IMR-90 (cell line): ENCODE data around the gene GNAO1. TPM values are rescaled to one million over a fixed set of nuclear protein-coding genes. Genes with fewer than 3 reads are reported as not detected.

Experiments used
- ATAC-seq: fragments of 200-7000 bp; cut with Tn5 transposase; 2 replicates; pipeline ENCODE4 v1.9.1; 2020; ENCODE audit warnings: low read depth, mild to moderate bottlenecking, moderate library complexity
- BruUV-seq: library from RNA; stranded (reverse); fragments of 400-500 nt; replicated peaks from 2 replicates; lab custom pipeline; 2021; lab: Mats Ljungman, UMichigan
- CTCF ChIA-PET: fragments of 300-600 bp; formaldehyde crosslinking; extraction: SDS; loops from one replicate; lab custom pipeline; 2021; ENCODE audit warnings: antibody characterized with exemption; lab: Yijun Ruan, JAX
- POLR2A ChIA-PET: fragments of 300-600 bp; sonication (Branson Sonifier 250); formaldehyde crosslinking; loops from one replicate; lab custom pipeline; 2022; ENCODE audit warnings: antibody characterized with exemption; ENCODE audit not compliant: unreplicated experiment; lab: Charles Lee
- DNase-seq: peaks from one replicate; pipeline ENCODE4 v3.0.0; 2013
- H2AFZ ChIP-seq: replicated peaks from 2 replicates; pipeline ENCODE3; 2013; ENCODE audit warnings: low read length, mild to moderate bottlenecking; ENCODE audit not compliant: poor library complexity
- H2AK5ac ChIP-seq: 2 replicates; pipeline ENCODE4 v1.6.1; 2013; ENCODE audit warnings: low read depth, low read length, inconsistent platforms
- H2AK9ac ChIP-seq: replicated peaks from 2 replicates; pipeline ENCODE3; 2013; ENCODE audit warnings: mild to moderate bottlenecking, low read depth, low read length, moderate library complexity; ENCODE audit not compliant: poor library complexity
- H2BK120ac ChIP-seq: 2 replicates; pipeline ENCODE4 v1.6.1; 2013; ENCODE audit warnings: low read depth, low read length, inconsistent platforms
- H2BK15ac ChIP-seq: 3 replicates; pipeline ENCODE4 v1.6.1; 2013; ENCODE audit warnings: low read depth, low read length, inconsistent platforms
- H2BK20ac ChIP-seq: 2 replicates; pipeline ENCODE4 v1.6.1; 2013; ENCODE audit warnings: low read depth, mild to moderate bottlenecking, inconsistent platforms, low read length, moderate library complexity
- H2BK5ac ChIP-seq: 2 replicates; pipeline ENCODE4 v1.6.1; 2013; ENCODE audit warnings: mild to moderate bottlenecking, low read depth, low read length, inconsistent platforms; ENCODE audit not compliant: poor library complexity, severe bottlenecking
- H3K14ac ChIP-seq: replicated peaks from 2 replicates; pipeline ENCODE4 v1.6.1; 2013; ENCODE audit warnings: low read depth, low read length, inconsistent platforms
- H3K18ac ChIP-seq: 2 replicates; pipeline ENCODE4 v1.6.1; 2013; ENCODE audit warnings: low read depth, low read length, control low read depth
- H3K23ac ChIP-seq: 2 replicates; pipeline ENCODE4 v1.6.1; 2013; ENCODE audit warnings: low read depth, low read length, inconsistent platforms
- H3K27ac ChIP-seq: 2 replicates; pipeline ENCODE4 v1.5.1; 2013; ENCODE audit warnings: mild to moderate bottlenecking, control low read depth, low read length; ENCODE audit not compliant: insufficient read depth
- H3K27me3 ChIP-seq: 2 replicates; pipeline ENCODE4 v1.6.1; 2013; ENCODE audit warnings: low read length; ENCODE audit not compliant: control insufficient read depth, insufficient read depth
- H3K36me3 ChIP-seq: 2 replicates; pipeline ENCODE4 v1.6.1; 2013; ENCODE audit warnings: low read length, mixed read lengths; ENCODE audit not compliant: control insufficient read depth, insufficient read depth
- H3K4ac ChIP-seq: 2 replicates; pipeline ENCODE4 v1.6.1; 2013; ENCODE audit warnings: low read depth, low read length, inconsistent platforms
- H3K4me1 ChIP-seq: 2 replicates; pipeline ENCODE4 v1.6.1; 2013; ENCODE audit warnings: low read length, mixed read lengths; ENCODE audit not compliant: control insufficient read depth, insufficient read depth
- H3K4me2 ChIP-seq: 2 replicates; pipeline ENCODE4 v1.6.1; 2013; ENCODE audit warnings: low read depth, mild to moderate bottlenecking, control low read depth, low read length, moderate library complexity
- H3K4me3 ChIP-seq: 2 replicates; pipeline ENCODE4 v1.5.1; 2013; ENCODE audit warnings: low read depth, mild to moderate bottlenecking, control low read depth, low read length, moderate library complexity; ENCODE audit not compliant: insufficient read depth
- H3K56ac ChIP-seq: 2 replicates; pipeline ENCODE4 v1.6.1; 2013; ENCODE audit warnings: low read length, inconsistent platforms; ENCODE audit not compliant: insufficient read depth; ENCODE audit errors: extremely low read depth
- H3K79me1 ChIP-seq, 2 experiments: 2 replicates each; pipeline ENCODE4 v1.6.1; 2013; ENCODE audit warnings: low read length in 2 of 2, inconsistent platforms in 1 of 2, low read depth in 1 of 2
- H3K9ac ChIP-seq: 2 replicates; pipeline ENCODE4 v1.6.1; 2013; ENCODE audit warnings: low read depth, low read length, control low read depth
- H3K9me1 ChIP-seq: 2 replicates; pipeline ENCODE4 v1.6.1; 2013; ENCODE audit warnings: low read length, inconsistent platforms; ENCODE audit not compliant: insufficient read depth
- H3K9me3 ChIP-seq: 2 replicates; pipeline ENCODE4 v1.6.1; 2013; ENCODE audit warnings: low read length; ENCODE audit not compliant: control insufficient read depth, insufficient read depth
- H4K20me1 ChIP-seq: 2 replicates; pipeline ENCODE4 v1.6.1; 2013; ENCODE audit warnings: low read length, inconsistent platforms; ENCODE audit not compliant: insufficient read depth
- H4K5ac ChIP-seq: 2 replicates; pipeline ENCODE4 v1.6.1; 2013; ENCODE audit warnings: mild to moderate bottlenecking, low read depth, low read length, control low read depth
- H4K8ac ChIP-seq, 2 experiments: 2 replicates each; pipeline ENCODE4 v1.6.1; 2013; ENCODE audit warnings: low read depth in 2 of 2, low read length in 2 of 2, control low read depth in 1 of 2, inconsistent platforms in 1 of 2
- H4K91ac ChIP-seq: 2 replicates; pipeline ENCODE4 v1.6.1; 2013; ENCODE audit warnings: low read depth, low read length, inconsistent platforms; ENCODE audit not compliant: insufficient read depth
- RFX5 ChIP-seq: IDR thresholded peaks from 2 replicates; pipeline ENCODE4 v1.8.0; 2012; ENCODE audit warnings: low read depth, mild to moderate bottlenecking, low read length, moderate library complexity
- WGBS, 2 experiments: methylation state at CpG; one replicate each; pipeline versions ENCODE4 v1.1.5 to v1.1.7; 2013; ENCODE audit warnings: missing lambda C conversion rate in 2 of 2; ENCODE audit not compliant: insufficient read length in 1 of 2; ENCODE audit errors: extremely low coverage in 2 of 2; 5-methylcytosine and 5-hydroxymethylcytosine counted together
- dilution Hi-C: fragments of 300-500 bp; cut with HindIII; formaldehyde crosslinking; loops from one replicate; pipeline ENCODE4 v1.14.3; 2018; ENCODE audit warnings: low sequenced_read_pairs; ENCODE audit not compliant: unreplicated experiment
- in situ Hi-C: fragments of 300-500 bp; cut with MboI; formaldehyde crosslinking; loops from 3 replicates; pipeline ENCODE4 v1.14.3; 2019; ENCODE audit warnings: low sequenced_read_pairs, inconsistent platforms, mixed read lengths
- intact Hi-C: fragments of 100-400 bp; cut with micrococcal nuclease; formaldehyde crosslinking; loops from 2 replicates; pipeline ENCODE4 v1.10.0; 2022
- polyA plus RNA-seq, 3 experiments: library from polyadenylated mRNA; depleted of rRNA; stranded (reverse); fragments of >200 nt; gene quantifications; 2 replicates each; pipeline ENCODE4 v1.2.3, GENCODE V29; 2012; ENCODE audit warnings: low replicate concordance in 1 of 3
- total RNA-seq: library from RNA; depleted of rRNA; stranded (reverse); fragments of >200 nt; gene quantifications from 2 replicates; pipeline ENCODE4 v1.2.3, GENCODE V29; 2012

The GNAO1 gene
- total and polyA plus RNA-seq, 2 of the 4 experiments (the other 2 are of a cell fraction), result under 0.01 to 0.07 TPM

- Histone ChIP-seq H3K9ac (no peak overlapping the region), H4K8ac (no peak overlapping the region)
- CTCF ChIA-PET, result interaction anchor here (1.1 kb wide), 1 partner anchor 9 kb away, joined by 3 read pairs; no protein-coding TSS in a partner anchor
Observed at GRCh38 chr16:56234737-56235136, 43.4 kb downstream of the GNAO1 start.

More at GRCh38 chr16:56234737-56235136, 43.4 kb downstream of the GNAO1 start:
- DNase-seq (no peak), ATAC-seq (no peak)
- H3K36me3 ChIP-seq, result no peaks in the 10 kb centered on the region
- no peak overlapping the region for H3K4ac ChIP-seq
- BruUV-seq, result no TSS peak
- no peak overlapping the region for H3K4me2 ChIP-seq
- H2BK120ac ChIP-seq, result no peak overlapping the region
- no peaks in the 10 kb centered on the region for H3K9me1 ChIP-seq
- H3K4me3 ChIP-seq, result no peak overlapping the region
- intact Hi-C loops (no loop called here), dilution Hi-C loops (no loop called here), in situ Hi-C loops (no loop called here)
- no peak overlapping the region for H2BK15ac ChIP-seq
- TF ChIP-seq RFX5, result no peak
- H3K27ac ChIP-seq, result no peak overlapping the region
- no peak overlapping the region for H2BK20ac ChIP-seq
- H2AK5ac ChIP-seq, result no peak overlapping the region
- no peaks in the 10 kb centered on the region for H3K79me1 ChIP-seq
- peaks cover 2% of the 10 kb centered on the region for H3K27me3 ChIP-seq
- H2AK9ac ChIP-seq, result no peak overlapping the region
- H3K56ac ChIP-seq, result no peak overlapping the region
- no peaks in the 10 kb centered on the region for H4K20me1 ChIP-seq
- H3K4me1 ChIP-seq, result no peaks in the 10 kb centered on the region
- no peaks in the 10 kb centered on the region for H3K9me3 ChIP-seq
- no peak overlapping the region for H3K23ac ChIP-seq
- no peak overlapping the region for H3K18ac ChIP-seq
- H2BK5ac ChIP-seq, result no peak overlapping the region
- H3K14ac ChIP-seq, result no peak overlapping the region
- no peak overlapping the region for H4K91ac ChIP-seq
- no CpG with 5 or more reads among the region's 5 CpGs for WGBS, 2 experiments
- H4K5ac ChIP-seq, result no peak overlapping the region
- POLR2A ChIA-PET, result no interaction called here
- H2AFZ ChIP-seq, result no peak overlapping the region
